Mesodermal cell (in vitro differentiated cells): ENCODE data around the gene THRAP3.

ENCODE experiments used
- H3K27ac ChIP-seq: 2 replicates; pipeline ENCODE4 v1.7.0; 2013; ENCODE audit warnings: mild to moderate bottlenecking, low read depth, low read length, moderate library complexity; ENCODE audit not compliant: severe bottlenecking
- H3K36me3 ChIP-seq: 2 replicates; pipeline ENCODE4 v1.7.1; 2013; ENCODE audit warnings: mild to moderate bottlenecking, low read length, moderate library complexity; ENCODE audit not compliant: control insufficient read depth, insufficient read depth
- H3K4me1 ChIP-seq: one replicate; pipeline ENCODE4 v1.7.1; 2013; ENCODE audit warnings: mild to moderate bottlenecking, low read length; ENCODE audit not compliant: insufficient read depth, control insufficient read depth, poor library complexity, severe bottlenecking
- H3K4me3 ChIP-seq: 2 replicates; pipeline ENCODE4 v1.7.0; 2013; ENCODE audit warnings: low read length, control low read depth, mild to moderate bottlenecking; ENCODE audit not compliant: insufficient read depth, poor library complexity, severe bottlenecking; ENCODE audit errors: extremely low read depth
- H3K9me3 ChIP-seq: 2 replicates; pipeline ENCODE4 v1.7.1; 2013; ENCODE audit warnings: mild to moderate bottlenecking, low read length, moderate library complexity; ENCODE audit not compliant: control insufficient read depth
- WGBS, 2 experiments: methylation state at CpG; one replicate each; pipeline ENCODE4 v1.1.5; 2013; ENCODE audit warnings: missing lambda C conversion rate in 2 of 2; ENCODE audit not compliant: insufficient coverage in 2 of 2; 5-methylcytosine and 5-hydroxymethylcytosine counted together

The THRAP3 gene

DNA sequence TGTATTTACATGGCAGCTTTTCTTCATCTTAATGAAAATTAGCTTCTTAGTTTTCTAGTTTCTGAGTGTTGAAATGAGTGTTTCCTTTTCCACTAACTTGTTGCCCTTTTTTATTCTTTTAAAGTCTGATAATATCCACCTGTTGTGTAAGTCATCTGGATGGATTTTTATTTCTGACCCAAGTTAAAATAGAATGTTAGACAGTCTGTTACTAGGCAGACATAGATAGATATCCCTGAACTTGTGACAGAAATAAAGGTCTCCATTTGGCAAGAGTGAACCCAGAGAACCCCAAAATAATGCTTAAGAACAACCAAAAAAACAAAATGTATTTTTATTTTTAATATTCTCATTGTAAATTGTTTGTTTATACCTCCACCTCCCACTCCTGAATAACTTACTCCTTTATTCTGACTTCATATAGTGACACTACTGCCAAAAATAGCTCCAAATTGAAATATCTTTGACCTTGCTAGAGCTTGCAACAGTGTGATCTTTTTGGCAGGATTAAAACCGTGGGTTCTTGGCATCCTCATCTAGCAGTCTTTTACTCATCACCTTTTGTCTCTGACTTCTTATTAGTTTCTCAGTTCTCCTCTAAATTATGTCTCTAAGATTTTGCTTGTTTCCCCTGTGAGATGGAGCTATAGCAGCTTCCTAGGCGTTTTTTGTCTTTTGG, 55.0 kb downstream of the THRAP3 start:
- no peaks in the 10 kb centered on the region for H3K9me3 ChIP-seq
- no peaks in the 10 kb centered on the region for H3K4me1 ChIP-seq
- H3K27ac ChIP-seq, result no peak overlapping the region
- H3K4me3 ChIP-seq, result no peak overlapping the region
- H3K36me3 ChIP-seq, result peaks cover 48% of the 10 kb centered on the region
- WGBS, 2 experiments, result 83 to 100% methylated on average over 1 of the region's 2 CpGs

- Histone ChIP-seq H3K27ac (no peak overlapping the region), H3K9me3 (no peaks in the 10 kb centered on the region), H3K4me3 (no peak overlapping the region), H3K36me3 (peaks cover 47% of the 10 kb centered on the region), H3K4me1 (no peaks in the 10 kb centered on the region)
- WGBS, 2 experiments, result 90 to 92% methylated on average over 4 to 5 of the region's 7 CpGs
These were observed 55.6 kb downstream of the THRAP3 start for GRCh38 chr1:36279789-36280296.

GRCh38 chr1:36284061-36284460, 59.8 kb downstream of the THRAP3 start:
- peaks cover 71% of the 10 kb centered on the region for H3K36me3 ChIP-seq
- WGBS, 2 experiments, result 100% methylated on average over 1 of the region's 1 CpG; no CpG with 5 or more reads in 1 of the 2 experiments
- H3K27ac ChIP-seq, result peak overlapping the region; percentile 3
- H3K9me3 ChIP-seq, result no peaks in the 10 kb centered on the region
- H3K4me1 ChIP-seq, result no peaks in the 10 kb centered on the region
- H3K4me3 ChIP-seq, result no peak overlapping the region

DNA sequence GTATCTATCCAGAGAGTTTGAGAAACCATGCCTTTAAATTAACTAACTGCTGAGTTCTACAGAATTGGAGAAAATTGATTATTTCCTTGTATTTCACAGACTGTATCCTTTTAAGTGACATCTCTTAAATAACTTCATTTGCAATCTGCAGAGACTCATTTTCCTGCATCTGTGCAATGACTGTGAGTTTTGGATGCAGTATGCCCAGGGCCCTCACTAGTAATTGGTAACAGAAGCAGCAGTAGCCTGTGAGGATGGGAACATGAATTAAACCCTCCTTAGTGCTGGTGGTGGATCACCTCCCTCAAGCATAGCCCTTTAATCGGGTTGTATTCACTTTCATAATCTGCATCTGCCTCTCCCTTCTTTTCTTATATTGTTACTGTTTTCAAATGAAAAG, 60.3 kb downstream of the THRAP3 start:
- no CpG with 5 or more reads among the region's 1 CpG for WGBS, 2 experiments
- no peak overlapping the region for H3K4me3 ChIP-seq
- no peaks in the 10 kb centered on the region for H3K4me1 ChIP-seq
- H3K9me3 ChIP-seq, result no peaks in the 10 kb centered on the region
- H3K27ac ChIP-seq, result no peak overlapping the region
- H3K36me3 ChIP-seq, result peaks cover 71% of the 10 kb centered on the region

- Histone ChIP-seq H3K9me3 (no peaks in the 10 kb centered on the region), H3K27ac (no peak overlapping the region), H3K4me3 (no peak overlapping the region), H3K4me1 (no peaks in the 10 kb centered on the region), H3K36me3 (peaks cover 71% of the 10 kb centered on the region)
- 92 to 100% methylated on average over 2 to 3 of the region's 7 CpGs for WGBS, 2 experiments
These were observed 61.3 kb downstream of the THRAP3 start for GRCh38 chr1:36285443-36286101.

- WGBS, 2 experiments, result 97 to 98% methylated on average over 13 of the region's 13 CpGs
- H3K4me3 ChIP-seq, result no peak overlapping the region
- peaks cover 79% of the 10 kb centered on the region for H3K36me3 ChIP-seq
- H3K4me1 ChIP-seq, result no peaks in the 10 kb centered on the region
- H3K27ac ChIP-seq, result no peak overlapping the region
- no peaks in the 10 kb centered on the region for H3K9me3 ChIP-seq
These were observed 62.6 kb downstream of the THRAP3 start for GRCh38 chr1:36286802-36287201.

DNA sequence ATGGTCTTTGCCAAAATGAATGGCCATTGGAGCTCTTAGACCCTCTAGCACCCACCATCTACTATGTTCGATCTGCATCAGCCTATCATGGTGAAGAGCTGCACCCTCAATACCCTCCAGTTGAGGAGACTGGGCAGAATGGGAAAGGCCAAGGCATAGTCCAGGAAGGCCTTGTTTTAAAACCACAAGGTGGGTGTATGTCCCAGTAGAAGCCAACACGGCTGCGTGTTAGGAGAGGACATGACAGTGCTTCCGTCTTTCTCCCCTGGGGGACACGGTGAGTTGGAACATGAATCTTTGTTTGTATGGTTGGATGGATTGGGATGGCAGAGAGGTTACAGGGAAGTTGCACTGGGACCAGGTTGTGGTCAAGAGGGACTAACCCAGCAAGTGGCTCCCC, 63.4 kb downstream of the THRAP3 start:
- Histone ChIP-seq H3K36me3 (peaks cover 84% of the 10 kb centered on the region), H3K9me3 (no peaks in the 10 kb centered on the region), H3K27ac (no peak overlapping the region), H3K4me3 (no peak overlapping the region), H3K4me1 (no peaks in the 10 kb centered on the region)
- WGBS, 2 experiments, result 100% methylated on average over 3 of the region's 5 CpGs

DNA sequence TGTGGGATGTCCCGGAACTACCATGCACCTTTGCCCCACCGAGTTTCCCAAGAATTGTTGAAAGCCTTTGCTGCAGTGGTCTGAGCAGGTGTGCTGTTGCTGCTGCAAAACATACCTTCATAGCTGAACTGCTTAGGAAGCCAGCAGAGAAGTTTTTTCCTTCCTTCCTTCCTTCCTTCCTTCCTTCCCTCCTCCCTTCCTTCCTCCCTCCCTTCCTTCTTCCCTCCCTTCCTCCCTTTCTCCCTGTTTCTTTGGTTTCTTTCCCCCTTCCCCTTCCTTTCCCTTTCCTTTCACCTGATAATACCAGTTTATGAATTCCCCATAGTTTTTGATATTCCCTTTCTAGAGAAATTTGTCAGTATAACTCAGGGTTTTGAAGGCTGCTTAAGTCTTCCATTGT, 71.1 kb downstream of the THRAP3 start:
- Histone ChIP-seq H3K4me3 (no peak overlapping the region), H3K36me3 (peaks cover 94% of the 10 kb centered on the region), H3K27ac (no peak overlapping the region), H3K4me1 (no peaks in the 10 kb centered on the region), H3K9me3 (no peaks in the 10 kb centered on the region)
- 76 to 100% methylated on average over 2 of the region's 2 CpGs for WGBS, 2 experiments

DNA sequence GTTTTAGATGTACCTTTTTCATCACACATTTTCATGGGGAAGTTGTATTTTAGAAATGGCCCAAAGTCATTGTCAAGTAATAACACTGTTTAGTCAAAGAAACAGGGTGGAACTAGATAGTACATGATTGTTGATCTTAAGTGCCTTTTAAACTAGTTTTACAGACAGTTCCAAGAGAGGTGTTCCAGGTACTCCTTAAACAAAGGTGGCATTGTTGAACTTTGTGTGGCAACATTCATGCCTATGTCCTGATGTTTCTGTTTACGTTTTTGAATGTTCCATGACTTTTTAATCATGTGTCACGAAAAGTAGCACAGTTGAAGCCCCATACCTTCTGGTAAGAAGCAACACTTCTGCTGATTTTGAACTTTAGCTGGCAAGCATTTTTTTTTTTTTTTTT, 72.8 kb downstream of the THRAP3 start:
- H3K27ac ChIP-seq, result no peak overlapping the region
- H3K36me3 ChIP-seq, result peaks cover 95% of the 10 kb centered on the region
- 88 to 95% methylated on average over 2 of the region's 2 CpGs for WGBS, 2 experiments

GRCh38 chr1:36298640-36299039, 74.4 kb downstream of the THRAP3 start:
- H3K27ac ChIP-seq, result no peak overlapping the region
- H3K9me3 ChIP-seq, result no peaks in the 10 kb centered on the region
- no peak overlapping the region for H3K4me3 ChIP-seq
- 90 to 98% methylated on average over 4 to 5 of the region's 5 CpGs for WGBS, 2 experiments
- no peaks in the 10 kb centered on the region for H3K4me1 ChIP-seq
- H3K36me3 ChIP-seq, result peaks cover 96% of the 10 kb centered on the region

More for the DNA sequence above, 72.8 kb downstream of the THRAP3 start:
- H3K4me1 ChIP-seq, result no peaks in the 10 kb centered on the region
- H3K9me3 ChIP-seq, result no peaks in the 10 kb centered on the region
- H3K4me3 ChIP-seq, result no peak overlapping the region

- H3K4me3 ChIP-seq, result no peak overlapping the region
- peaks cover 93% of the 10 kb centered on the region for H3K36me3 ChIP-seq
- H3K4me1 ChIP-seq, result peaks cover 5% of the 10 kb centered on the region
- no peaks in the 10 kb centered on the region for H3K9me3 ChIP-seq
- no peak overlapping the region for H3K27ac ChIP-seq
- WGBS, 2 experiments, result no CpG with 5 or more reads among the region's 1 CpG
These were observed 76.3 kb downstream of the THRAP3 start for GRCh38 chr1:36300526-36300925.
